BJ (cell line): ENCODE results near the gene RCCD1. TPM values are rescaled to one million over a fixed set of nuclear protein-coding genes. Genes with fewer than 3 reads are reported as not detected.

Experiments used
- CTCF ChIA-PET: fragments of 350-600 bp; formaldehyde crosslinking; extraction: SDS; loops from one replicate; lab custom pipeline; 2021; ENCODE audit warnings: antibody characterized with exemption, inconsistent platforms; lab: Yijun Ruan, JAX
- POLR2A ChIA-PET: fragments of 300-600 bp; sonication (Branson Sonifier 250); formaldehyde crosslinking; extraction: SDS; loops from one replicate; lab custom pipeline; 2021; ENCODE audit warnings: antibody characterized with exemption; lab: Charles Lee
- DNase-seq: peaks from one replicate; pipeline ENCODE4 v3.0.0-alpha.2; 2011; ENCODE audit warnings: low read depth
- H3K27me3 ChIP-seq: 2 replicates; pipeline ENCODE4 v1.6.0; 2011; ENCODE audit warnings: low read length; ENCODE audit not compliant: control insufficient read depth, insufficient read depth
- H3K36me3 ChIP-seq: 2 replicates; pipeline ENCODE4 v1.5.1; 2011; ENCODE audit warnings: low read length; ENCODE audit not compliant: control insufficient read depth, insufficient read depth
- H3K4me3 ChIP-seq: 2 replicates; pipeline ENCODE4 v1.5.1; 2011; ENCODE audit warnings: low read depth, mild to moderate bottlenecking, control low read depth, low read length
- polyA plus RNA-seq: library from polyadenylated mRNA; depleted of rRNA; stranded (reverse); fragments of >200 nt; gene quantifications from 2 replicates; pipeline ENCODE4 v1.2.3, GENCODE V29; 2011
- TF ChIP-seq, protein P1 (sequence below): IDR thresholded peaks from 2 replicates; pipeline ENCODE4 v1.5.1; 2011; ENCODE audit warnings: low read depth, mild to moderate bottlenecking, control low read depth, inconsistent platforms, low read length, moderate library complexity; ENCODE audit not compliant: insufficient read depth

RCCD1 gene
- polyA plus RNA-seq, 1 experiment = 9.6 TPM

GRCh38 chr15:90949979-90950675 lies 4.6 kb upstream of the RCCD1 start:
- Histone ChIP-seq H3K27me3 (no peaks in the 10 kb centered on the region), H3K36me3 (peaks cover 44% of the 10 kb centered on the region), H3K4me3 (no peak overlapping the region)
- ChIA-PET POLR2A (no interaction called here), CTCF (interaction anchor here (10.2 kb wide), 1 partner anchor 17 kb away, joined by 87 read pairs; the partner anchor contains the start of genes HDDC3 and UNC45A)
- no peak for DNase-seq
- TF ChIP-seq, protein P1, sequence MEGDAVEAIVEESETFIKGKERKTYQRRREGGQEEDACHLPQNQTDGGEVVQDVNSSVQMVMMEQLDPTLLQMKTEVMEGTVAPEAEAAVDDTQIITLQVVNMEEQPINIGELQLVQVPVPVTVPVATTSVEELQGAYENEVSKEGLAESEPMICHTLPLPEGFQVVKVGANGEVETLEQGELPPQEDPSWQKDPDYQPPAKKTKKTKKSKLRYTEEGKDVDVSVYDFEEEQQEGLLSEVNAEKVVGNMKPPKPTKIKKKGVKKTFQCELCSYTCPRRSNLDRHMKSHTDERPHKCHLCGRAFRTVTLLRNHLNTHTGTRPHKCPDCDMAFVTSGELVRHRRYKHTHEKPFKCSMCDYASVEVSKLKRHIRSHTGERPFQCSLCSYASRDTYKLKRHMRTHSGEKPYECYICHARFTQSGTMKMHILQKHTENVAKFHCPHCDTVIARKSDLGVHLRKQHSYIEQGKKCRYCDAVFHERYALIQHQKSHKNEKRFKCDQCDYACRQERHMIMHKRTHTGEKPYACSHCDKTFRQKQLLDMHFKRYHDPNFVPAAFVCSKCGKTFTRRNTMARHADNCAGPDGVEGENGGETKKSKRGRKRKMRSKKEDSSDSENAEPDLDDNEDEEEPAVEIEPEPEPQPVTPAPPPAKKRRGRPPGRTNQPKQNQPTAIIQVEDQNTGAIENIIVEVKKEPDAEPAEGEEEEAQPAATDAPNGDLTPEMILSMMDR = no peak

DNA sequence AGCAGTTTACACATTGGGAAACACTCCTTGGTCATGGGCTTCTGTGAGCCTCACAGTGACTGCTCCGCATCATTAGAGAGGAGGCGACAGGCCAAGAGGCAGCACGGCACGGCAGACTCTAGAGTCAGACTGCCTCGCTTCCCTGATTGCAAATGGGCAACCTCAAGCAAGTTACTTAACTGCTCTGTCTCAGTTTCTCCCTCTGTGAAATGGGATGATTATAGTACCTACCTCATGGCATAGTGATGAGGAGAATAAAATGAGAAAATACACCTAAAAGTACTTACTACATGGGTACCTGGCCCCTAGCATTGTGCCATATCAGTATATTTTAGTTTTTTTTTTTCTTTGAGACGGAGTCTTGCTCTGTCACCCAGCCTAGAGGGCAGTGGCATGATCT lies 4.0 kb upstream of the RCCD1 start:
- TF ChIP-seq, protein P1 = no peak
- Histone ChIP-seq H3K27me3 (no peaks in the 10 kb centered on the region), H3K4me3 (no peak overlapping the region), H3K36me3 (peaks cover 43% of the 10 kb centered on the region)
- POLR2A ChIA-PET = no interaction called here
- CTCF ChIA-PET = interaction anchor here (4.3 to 10.2 kb wide), 2 partner anchors 17 kb away, joined by 37 to 87 read pairs; partner anchors contain the start of genes HDDC3 and UNC45A
- DNase-seq = no peak

DNA sequence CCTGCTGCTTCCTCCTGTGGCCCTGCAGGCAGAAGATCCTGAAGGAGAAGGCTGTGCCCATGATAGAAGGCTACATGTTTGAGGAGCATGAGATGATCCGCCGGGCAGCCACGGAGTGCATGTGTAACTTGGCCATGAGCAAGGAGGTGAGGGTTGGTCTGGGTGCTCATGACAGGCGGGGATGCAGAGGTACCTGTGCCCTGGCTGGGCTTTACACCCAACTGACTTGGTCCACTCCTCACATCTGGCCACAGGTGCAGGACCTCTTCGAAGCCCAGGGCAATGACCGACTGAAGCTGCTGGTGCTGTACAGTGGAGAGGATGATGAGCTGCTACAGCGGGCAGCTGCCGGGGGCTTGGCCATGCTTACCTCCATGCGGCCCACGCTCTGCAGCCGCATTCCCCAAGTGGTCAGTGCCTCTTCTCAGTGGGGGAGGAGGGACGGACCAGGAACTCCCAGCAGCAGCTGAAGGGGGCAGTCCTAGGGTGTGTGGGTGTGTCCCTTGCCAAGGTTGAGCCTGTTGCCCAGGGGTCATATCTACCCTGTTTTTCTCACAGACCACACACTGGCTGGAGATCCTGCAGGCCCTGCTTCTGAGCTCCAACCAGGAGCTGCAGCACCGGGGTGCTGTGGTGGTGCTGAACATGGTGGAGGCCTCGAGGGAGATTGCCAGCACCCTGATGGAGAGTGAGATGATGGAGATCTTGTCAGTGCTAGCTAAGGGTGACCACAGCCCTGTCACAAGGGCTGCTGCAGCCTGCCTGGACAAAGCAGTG lies 1.6 kb upstream of the RCCD1 start:
- TF ChIP-seq, protein P1 = no peak
- H3K4me3 ChIP-seq = no peak overlapping the region
- H3K36me3 ChIP-seq = peaks cover 31% of the 10 kb centered on the region
- DNase-seq = no peak
- H3K27me3 ChIP-seq = no peaks in the 10 kb centered on the region
- ChIA-PET POLR2A (no interaction called here), CTCF (interaction anchor here (0.6 to 4.3 kb wide), 3 partner anchors 20 to 1449 kb away, joined by 3 to 37 read pairs (median 4); partner anchors contain the start of genes HDDC3 and UNC45A)

DNA sequence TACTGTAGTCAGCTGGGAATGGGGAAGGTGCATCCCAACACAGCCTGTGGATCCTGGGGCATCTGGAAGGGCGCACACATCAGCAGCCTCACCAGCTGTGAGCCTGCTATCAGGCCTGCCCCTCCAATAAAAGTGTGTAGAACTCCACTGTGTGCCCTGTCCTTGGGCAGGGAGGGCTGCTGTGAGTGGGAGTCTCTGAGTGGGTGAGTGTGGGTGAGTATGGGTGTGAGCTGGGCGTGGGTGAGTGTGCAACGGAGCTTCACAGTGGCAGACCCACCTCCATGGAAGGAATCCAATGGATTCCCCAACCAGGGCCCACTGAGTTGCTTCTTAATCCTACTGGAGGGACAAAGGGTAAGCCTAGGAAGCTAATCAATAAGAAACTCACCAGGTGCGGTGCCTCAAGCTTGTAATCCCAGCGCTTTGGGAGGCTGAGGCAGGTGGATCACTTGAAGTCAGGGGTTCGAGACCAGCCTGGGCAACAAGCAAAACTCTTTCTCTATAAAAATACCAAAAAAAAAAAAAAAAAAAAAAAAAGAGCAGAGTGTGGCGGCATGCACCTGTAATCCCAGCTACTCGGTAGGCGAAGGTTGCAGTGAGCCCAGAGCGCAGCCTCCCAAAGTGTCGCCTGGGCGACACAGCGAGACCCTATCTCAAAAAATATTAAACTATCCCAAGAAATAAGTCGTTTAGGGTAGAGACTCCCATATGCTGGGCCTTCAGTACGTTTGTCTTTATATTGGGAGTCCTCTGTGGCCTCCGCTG lies 555 bp upstream of the RCCD1 start:
- DNase-seq = no peak
- no peak overlapping the region for H3K4me3 ChIP-seq
- H3K36me3 ChIP-seq = peaks cover 28% of the 10 kb centered on the region
- TF ChIP-seq, protein P1 = no peak
- POLR2A ChIA-PET = no interaction called here
- no peaks in the 10 kb centered on the region for H3K27me3 ChIP-seq
- CTCF ChIA-PET = interaction anchor here (0.6 to 9.3 kb wide), 7 partner anchors 11 to 1450 kb away, joined by 3 to 122 read pairs (median 5); partner anchors contain the start of genes HDDC3 and UNC45A
